ENCODE results near the gene BST2.

BST2 gene, protein sequence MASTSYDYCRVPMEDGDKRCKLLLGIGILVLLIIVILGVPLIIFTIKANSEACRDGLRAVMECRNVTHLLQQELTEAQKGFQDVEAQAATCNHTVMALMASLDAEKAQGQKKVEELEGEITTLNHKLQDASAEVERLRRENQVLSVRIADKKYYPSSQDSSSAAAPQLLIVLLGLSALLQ

GRCh38 chr19:17405250-17406045 lies at the start of gene BST2:
Gene BST2, minus strand, starts transcription at chr19:17405630. Its CDS starts 55 bp downstream, at chr19:17405575.
- DNase-seq: no peak

DNA sequence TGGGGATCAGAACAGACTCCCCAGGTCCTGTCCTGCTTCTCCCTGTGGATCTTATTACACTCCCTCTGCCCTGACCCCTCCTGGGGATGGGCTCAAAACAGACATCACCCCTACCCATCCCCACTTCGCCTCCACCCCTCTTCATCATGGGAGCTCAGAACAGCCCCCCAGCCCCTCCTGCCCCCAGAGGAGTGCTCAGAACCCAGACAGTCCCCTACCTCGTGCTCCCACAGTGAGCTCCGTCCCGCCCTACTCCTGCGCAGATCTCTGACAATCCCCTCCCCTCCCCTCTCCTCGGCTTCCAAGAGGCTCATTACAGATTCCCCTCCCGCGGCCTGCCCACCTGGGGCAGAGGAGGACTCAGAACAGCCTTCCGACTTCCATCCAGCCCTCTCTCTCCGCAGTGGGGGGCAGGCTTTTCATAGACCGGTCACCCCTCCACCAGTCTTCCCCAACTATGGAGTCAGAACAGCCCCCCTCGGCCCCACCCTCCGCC lies 49.2 kb upstream of the BST2 start:
- no peak for DNase-seq

DNA sequence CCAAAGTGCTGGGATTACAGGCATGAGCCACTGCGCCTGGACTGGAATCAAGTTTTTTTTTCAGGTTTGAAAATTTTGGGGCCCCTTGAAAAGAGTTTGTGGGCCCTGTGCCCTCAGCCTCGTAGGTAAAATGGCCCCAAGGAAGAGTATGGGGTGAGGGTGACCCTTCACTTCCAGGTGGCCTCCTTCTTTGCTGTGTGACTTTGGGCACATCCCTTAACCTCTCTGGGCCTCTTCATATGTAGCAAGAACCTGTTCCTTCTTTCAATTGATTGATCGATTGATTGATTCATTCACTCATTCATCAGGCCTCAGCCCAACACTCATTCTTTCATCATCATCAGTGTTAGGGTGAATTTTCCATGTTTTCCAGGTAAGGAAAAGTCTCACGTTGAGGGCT lies 46.4 kb upstream of the BST2 start:
- no peak for DNase-seq

DNA sequence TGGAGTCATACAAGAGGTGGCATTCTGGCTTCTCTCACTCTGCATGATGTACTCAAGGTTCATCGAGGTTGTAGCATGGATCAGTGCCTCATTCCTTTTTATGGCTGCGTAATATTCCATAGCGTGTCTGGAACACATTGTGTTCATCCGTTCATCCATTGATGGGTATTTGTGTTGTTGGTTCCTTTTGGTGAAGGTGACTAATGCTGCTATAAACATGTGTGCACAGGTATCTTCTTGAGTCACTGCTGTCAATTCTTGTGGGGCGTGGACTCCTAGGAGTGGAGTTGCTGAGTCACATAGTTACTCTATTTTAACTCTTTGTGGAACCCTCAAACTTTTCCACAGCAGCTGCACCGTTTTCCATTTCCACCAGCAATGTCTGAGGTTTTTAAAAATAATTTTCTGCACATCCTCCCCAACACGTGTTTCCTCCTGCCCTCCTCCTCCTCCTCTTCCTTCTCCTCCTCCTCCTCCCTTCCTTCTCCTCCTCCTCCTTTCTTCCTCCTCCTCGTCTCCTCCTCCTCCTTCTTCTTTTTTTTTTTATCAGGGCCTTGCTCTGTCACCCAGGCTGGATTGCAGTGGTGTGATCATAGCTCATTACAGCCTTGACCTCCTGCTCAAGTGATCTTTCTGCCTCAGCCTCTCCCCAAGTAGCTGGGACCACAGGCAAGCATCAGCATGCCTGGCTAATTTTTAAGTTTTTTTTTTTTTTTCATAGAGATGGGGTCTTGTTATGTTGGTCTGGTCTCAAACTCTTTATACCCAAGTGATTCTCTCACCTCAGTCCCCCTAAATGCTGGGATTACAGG lies 45.0 kb upstream of the BST2 start:
- DNase-seq: no peak

DNA sequence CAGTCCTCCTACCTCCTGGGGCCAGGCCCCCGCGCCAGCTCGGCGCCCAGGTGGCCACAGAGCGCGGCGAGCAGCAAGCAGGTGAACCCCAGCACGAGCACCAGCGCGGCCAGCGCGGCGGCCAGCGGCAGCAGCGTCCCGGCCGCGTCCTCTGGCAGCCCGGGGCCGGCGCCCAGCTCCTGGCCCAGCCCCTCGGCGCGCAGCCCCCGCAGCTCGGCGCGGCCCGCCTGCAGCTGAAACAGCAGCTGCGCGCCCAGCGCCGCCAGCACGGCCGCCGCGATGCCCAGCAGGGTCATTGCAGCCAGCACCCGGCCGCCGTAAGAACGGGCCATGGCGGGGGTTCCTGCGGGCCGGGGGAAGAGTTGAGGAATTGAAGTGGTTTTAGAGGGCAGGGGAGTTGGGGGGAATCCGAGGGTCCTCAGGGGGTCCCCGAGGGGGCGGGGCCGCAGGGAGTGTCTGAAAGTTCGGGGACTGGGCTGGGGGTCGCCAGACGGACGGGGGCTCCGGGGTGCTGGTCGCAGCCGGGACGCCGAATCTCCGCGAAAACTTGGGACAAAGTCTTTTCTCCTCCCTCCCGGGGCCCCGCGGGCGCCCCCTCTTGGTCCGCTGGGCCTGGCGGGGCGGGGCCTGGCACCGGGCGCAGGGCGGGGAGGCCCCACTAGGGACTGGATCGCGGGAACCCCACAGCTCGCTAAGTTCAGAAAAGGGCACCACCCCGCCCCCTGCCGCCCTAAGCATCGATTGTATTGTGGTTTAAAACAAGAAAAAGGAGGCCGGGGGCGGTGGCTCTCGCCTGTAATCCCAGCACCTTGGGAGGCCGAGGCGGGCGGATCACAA lies 42.9 kb upstream of the BST2 start, which contains the start of gene TMEM221:
Gene TMEM221, minus strand, starts transcription at position 538 of the 837 bp plus-strand sequence. Its CDS starts 206 bp downstream, at position 332.
- DNase-seq: peak; percentile 19

GRCh38 chr19:17447704-17448130 lies 42.3 kb upstream of the BST2 start:
- no peak for DNase-seq

DNA sequence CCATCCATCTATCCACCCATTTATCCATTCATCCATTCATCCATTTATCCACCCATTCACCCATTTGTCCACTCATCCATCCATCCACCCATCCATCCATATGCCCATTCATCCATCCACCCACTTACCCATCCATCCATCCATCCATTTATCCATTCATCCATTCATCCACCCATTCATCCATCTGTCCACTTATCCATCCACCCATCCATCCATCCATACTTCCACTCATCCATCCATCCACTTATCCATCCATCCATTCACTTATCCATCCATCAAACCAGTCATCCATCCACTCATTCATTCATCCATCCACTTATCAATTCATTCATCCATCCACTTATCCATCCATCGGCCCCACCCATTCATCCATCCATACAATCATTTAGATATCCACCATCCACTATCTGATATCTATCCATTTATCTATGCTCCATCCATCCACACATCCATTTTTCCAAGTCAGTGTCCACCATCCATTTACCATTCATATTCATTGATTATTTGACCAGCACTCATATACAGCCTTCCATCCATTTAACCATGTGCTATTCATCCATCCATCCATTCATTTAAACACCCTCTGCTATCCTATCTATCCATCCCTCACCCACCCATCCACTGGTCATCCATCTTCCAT lies 40.2 kb upstream of the BST2 start:
- DNase-seq: no peak

DNA sequence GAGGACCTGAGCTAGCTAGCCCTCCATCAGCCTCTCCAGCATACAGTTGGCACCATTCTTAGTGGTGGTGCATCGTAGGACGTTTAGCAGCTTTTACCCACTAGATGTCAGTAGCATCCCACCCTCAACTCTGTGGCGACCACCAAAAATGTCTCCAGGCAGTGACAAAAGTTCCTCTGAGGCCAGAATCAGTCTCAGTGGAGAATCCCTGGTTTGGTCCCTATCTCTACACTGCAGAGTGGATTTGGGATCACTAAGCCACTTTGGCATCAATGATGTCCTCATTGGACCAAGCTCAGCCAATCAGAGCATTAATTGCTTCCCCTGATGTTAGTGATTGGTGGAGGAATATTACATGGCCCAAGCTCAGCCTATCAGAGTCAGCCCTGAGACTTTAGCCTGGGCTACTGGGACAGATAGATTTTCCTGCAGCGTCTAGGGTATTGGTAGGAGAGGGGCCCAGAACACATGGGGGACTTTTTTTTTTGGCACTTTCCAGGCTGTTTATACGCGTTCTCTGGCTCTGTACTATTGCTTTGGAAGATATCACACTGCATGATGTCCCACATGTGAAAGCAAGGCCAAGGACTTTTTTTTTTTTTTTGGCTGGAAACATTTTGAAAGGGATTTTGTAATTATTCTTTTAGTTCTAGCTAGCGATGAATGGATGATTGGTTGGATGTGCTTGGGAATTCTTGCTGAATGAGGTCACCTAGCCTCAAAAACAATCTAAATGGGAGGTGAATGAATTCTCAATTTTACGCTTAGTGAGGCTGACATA lies 36.0 kb upstream of the BST2 start:
- DNase-seq: no peak

DNA sequence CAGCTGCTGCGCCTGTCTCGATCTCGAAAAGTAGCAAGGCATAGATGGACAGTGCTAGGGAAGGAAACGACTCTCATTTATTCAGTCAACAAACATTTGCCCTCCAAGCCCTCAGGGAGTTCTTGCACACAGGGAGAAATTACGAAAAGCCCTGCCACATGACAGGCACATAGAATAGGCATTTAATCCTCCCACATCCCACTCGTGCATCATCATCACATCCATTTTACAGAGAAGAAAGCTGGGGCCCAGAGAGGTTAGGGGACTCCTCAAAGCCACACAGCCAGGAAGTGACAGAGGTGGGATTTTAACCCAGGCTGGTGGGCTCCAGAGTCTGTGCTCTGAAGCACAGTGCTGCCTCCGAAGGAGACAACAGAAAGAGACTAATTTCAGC lies 31.4 kb upstream of the BST2 start:
- no peak for DNase-seq

DNA sequence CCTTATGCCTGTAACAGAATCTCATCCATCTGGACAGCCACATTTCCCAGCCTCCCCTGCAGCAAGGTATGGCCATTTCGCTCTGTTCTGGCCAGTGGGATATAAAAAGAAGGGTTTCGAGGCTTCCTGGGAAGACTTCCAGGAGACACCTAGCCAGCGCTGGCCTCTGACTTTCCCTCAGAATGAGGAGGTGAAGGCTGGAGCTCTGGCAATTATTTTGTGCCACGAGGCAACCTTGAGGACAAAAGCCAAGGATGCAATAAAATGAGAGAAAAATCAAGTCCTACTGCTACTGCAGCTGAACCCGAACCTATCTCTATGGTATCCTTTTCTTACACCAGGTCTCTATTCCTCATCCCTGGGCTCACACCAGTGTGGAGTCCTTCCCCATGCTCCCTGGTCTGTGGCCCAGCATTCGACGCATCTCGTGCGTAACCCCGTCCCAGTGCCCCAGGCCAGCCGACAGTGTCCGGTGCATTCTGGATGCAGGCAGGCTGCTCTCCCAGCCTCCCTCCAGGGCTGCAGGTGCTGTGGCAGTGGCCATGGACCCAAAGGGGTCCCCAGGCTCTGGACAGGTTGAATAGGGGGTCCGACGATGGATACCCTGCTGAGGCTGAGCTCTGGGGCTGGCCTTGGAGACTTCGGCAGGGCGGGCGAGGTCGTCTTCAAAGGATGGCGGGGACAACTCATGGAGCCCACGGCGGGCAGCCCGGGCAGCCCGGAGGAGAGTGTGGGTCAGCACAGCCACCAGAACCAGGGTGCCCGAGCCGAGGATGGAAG lies 30.9 kb upstream of the BST2 start:
- no peak for DNase-seq

DNA sequence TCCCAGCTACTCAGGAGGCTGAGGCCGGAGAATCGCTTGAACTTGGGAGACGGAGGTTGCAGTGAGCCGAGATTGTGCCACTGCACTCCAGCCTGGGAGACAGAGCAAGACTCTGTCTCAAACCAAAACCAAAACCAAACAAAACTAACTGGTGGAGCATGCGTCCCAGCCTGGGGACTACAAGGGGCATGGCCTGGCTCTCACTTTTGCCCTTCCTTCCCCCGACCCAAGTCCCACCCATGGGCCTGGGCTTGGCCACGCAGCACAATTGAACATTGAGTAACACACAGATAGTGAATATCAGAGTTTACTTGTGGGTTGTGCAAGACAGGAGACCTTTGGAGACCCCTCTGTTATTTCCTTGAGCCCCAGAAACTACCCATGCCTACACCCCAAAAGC lies 29.8 kb upstream of the BST2 start:
- no peak for DNase-seq

DNA sequence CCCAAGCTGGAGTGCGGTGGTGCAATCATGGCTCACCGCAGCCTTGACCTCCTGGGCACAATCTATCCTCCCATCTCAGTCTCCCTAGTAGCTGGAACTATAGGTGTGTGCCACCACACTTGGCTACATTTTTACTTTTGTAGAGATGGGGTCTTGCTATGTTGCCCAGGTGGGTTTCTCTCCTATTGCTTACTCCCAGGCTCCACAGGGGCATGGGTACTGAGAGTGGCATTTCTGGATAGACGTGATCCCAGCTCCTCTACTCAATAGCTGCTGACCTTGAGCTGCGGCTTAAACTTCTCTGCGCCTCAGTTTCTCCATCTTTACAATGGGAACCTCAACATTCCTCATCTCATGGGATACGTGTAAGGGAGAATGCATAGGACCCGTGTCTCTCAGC lies 26.0 kb upstream of the BST2 start:
- DNase-seq: no peak

DNA sequence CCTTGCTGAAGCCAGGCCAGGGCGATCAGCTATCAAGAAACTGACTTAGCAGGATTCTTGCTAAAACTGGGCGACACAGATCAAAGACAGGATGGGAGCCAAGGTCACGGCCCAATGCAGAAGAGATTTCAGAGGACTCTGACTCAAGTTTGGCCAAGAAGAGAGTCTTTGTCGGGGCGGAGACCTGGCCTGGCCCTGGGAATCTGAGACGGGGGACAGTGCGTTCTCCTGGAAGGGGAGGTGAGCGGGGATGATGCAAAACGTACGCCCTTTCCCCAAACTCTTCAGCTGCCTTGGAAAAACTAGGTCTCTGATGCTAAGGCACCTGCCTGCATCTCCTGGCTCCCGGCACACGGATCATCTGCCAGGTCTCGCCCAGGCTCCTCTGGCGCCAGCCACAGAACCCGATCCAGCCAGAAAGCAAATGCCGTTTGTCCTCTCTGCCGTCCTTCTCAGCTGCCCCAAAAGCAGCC lies 24.2 kb upstream of the BST2 start:
- no peak for DNase-seq

DNA sequence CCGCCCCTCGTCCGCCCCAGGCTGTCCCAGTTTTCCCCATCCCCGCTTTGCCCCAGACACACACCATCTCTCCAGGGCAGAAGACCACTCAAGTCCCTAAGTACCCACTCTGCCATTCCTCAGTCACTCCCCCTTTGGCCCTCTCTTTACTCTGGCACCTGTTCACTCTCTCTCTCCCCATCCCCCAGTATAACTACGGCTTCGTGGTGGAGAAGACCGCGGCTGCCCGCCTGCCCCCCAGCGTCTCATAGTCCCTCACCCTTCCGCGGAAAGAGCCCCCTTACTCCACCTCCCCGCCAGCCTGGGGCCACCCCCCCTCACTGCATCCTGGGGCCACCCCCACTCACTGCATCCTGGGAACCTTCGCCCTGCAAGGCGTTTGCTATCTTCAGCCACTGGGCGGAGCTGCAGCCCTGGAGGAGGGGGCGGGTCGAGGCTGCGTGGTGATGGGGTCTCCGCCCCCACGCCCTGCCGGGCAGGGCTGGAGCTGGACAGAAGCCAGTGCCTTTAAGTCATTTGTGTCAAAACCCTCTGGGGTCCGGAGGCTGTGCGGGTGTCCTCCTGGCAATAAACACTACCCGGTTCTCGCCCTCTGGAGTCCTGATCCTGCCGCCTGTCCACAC lies 19.4 kb upstream of the BST2 start:
- DNase-seq: no peak

DNA sequence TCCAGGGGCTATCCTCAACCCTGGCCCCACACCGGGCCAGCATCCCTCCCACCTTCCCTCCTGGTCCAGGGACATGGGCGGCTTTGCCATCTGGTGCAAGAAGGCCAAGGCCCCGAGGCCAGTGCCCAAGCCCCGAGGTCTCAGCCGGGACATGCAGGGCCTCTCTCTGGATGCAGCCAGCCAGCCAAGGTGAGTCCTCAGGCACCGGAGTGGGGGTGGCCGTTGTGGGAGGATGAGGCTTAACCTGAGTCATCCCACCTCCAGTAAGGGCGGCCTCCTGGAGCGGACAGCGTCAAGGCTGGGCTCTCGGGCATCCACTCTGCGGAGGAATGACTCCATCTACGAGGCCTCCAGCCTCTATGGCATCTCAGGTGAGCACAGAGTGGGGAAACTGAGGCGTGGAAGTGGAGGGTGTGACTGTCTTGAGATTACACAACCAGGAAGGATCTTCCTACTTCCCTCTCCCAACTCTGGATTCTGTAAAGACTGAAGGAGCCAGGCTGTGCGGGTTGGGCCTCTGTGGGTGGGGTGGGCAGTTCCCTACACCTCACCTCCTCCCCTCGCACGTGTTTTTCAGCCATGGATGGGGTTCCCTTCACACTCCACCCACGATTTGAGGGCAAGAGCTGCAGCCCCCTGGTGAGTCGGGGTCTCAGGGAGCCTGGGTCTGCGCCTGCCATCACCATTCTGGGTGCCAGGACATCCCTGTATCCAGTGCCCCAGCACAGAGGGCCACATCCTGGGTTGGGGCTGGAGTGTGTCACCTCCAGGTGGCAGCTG lies 18.2 kb upstream of the BST2 start:
- no peak for DNase-seq

- DNase-seq: no peak
These were observed 16.5 kb upstream of the BST2 start for GRCh38 chr19:17421942-17422341.

DNA sequence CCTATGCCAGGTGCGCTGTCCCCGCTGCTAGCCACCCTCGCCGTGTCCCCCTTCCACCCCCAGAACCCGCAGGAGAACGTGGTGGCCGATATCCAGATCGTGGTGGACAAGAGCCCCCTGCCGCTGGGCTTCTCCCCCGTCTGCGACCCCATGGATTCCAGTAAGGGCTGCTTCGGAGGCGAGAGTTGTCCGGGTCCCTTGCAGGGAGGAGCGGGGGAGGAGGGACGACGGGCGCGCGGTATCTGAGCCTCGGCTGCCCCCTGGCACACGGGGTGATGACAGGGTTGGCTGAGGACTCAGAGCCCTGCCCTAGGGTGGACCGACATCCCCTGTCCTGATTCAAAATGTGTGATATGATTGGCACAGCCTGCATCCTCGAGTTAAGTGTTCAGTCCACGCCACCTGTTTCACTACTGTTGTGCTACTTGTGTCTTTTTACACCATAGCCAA lies 15.1 kb upstream of the BST2 start:
- DNase-seq: no peak

DNA sequence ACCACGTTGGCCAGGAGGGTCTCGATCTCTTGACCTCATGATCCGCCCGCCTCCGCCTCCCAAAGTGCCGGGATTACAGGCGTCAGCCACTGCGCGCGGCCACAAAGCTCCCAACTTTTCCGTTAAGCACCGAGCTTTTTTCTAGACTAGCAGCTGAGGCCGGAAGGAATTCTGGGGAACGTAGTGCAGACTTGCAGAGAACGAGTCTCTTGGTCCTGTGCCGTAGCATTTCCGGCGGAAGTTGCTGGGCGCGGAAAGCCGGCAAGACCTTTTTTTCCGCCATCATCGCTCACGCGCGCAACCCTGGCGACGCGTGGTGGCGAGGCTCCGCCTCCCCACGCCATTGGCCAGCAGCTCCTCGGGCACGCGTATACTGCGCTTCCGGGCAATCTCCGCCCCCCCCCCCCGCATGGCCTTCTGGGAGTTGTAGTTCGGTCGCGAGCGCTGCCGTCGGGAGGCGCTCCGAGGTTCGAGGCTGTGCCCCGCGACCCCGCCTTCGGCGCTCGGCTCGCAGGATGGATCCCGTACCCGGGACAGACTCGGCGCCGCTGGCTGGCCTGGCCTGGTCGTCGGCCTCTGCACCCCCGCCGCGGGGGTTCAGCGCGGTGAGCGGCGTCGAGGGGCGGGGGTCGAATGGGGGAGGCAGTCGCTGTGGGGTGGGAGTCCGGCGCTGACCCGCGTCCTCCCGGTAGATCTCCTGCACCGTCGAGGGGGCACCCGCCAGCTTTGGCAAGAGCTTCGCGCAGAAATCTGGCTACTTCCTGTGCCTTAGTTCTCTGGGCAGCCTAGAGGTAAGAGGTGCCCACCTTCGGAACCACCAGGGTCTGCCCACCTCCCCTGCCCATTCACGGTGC lies 14.4 kb upstream of the BST2 start, which contains the start of gene MVB12A:
Gene MVB12A, plus strand, starts transcription at position 427 of the 854 bp plus-strand sequence. Its CDS starts 89 bp downstream, at position 516.
- peak; percentile 99 for DNase-seq
